Stimulated activated CD4-positive, alpha-beta T cell treated with anti-CD3 and anti-CD28 coated beads, Interleukin-4, amount 100 ng/mL, for 24 hours (primary cell): ENCODE data around the gene TKTL2.

Source experiments
- DNase-seq: peaks from one replicate; pipeline ENCODE4 v3.0.0-alpha.2; 2020

The TKTL2 gene

GRCh38 chr4:163440040-163440439 lies 33.5 kb downstream of the TKTL2 start:
- no peak for DNase-seq
